Hippocampal formation (tissue), 2 donors: ENCODE results near the gene DISP2.

ENCODE experiments used
- DNase-seq, 2 donors: peaks; one replicate each; lab custom pipeline; 2025; lab: John Stamatoyannopoulos, UW

DISP2 gene

GRCh38 chr15:40328751-40329150 is 29.3 kb upstream of the DISP2 start:
- no peak for DNase-seq

GRCh38 chr15:40329804-40330203 is 28.2 kb upstream of the DISP2 start:
- DNase-seq = no peak

GRCh38 chr15:40330368-40330836 is 27.6 kb upstream of the DISP2 start:
- no peak for DNase-seq

DNA sequence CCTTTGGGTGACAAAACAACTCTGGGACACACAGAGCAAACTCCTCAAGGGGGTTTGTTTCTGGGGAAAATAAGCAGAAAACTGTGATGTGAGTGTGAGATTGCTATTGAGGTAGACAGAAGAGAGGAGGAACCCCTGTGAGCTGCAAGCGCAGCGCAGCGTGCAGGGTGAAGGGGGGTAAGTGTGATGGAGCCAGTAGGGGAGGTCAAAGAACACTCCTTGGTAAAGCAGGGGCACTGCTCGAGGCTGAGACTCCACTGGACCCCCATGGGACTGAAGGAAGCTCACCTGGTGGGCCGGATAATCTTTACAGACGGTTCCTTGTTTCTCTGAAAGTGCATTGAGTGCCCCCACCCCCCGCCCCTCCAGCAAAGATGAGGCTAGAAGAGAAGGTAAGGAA is 27.0 kb upstream of the DISP2 start:
- no peak for DNase-seq

- DNase-seq = no peak
Measured at GRCh38 chr15:40331637-40332036, 26.4 kb upstream of the DISP2 start.

GRCh38 chr15:40332113-40332781 is 25.8 kb upstream of the DISP2 start:
- DNase-seq = no peak

DNA sequence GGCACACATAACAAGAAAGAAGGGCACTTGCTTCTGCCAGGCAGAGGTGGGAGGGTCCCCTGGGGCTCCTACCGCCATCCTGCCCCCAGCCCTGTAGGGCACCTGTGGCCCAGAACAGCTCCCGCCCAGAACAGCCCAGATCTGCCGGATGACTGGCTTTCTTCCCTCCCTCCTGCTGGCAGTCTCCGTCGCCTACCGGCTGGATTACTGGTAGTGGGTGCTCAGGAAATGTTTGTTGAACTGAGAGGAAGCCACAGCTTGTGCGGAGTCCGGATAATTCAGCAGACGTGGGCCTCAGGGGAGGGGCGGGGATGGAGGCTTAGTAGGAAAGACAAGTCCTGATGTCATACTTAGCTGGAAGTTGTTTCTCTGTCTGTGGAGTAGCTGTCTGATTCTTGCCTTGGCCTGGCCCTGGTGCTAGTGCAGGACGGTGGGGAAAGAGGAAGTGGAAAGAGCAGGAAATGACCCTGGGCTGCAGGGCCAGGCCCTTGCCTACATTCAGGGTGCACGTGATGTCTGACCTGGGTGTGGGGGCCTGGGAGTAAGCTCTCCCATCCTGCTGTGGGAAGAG is 24.0 kb upstream of the DISP2 start:
- DNase-seq = peak; percentile 33 to 58

GRCh38 chr15:40334541-40334940 is 23.5 kb upstream of the DISP2 start:
- DNase-seq = no peak

DNA sequence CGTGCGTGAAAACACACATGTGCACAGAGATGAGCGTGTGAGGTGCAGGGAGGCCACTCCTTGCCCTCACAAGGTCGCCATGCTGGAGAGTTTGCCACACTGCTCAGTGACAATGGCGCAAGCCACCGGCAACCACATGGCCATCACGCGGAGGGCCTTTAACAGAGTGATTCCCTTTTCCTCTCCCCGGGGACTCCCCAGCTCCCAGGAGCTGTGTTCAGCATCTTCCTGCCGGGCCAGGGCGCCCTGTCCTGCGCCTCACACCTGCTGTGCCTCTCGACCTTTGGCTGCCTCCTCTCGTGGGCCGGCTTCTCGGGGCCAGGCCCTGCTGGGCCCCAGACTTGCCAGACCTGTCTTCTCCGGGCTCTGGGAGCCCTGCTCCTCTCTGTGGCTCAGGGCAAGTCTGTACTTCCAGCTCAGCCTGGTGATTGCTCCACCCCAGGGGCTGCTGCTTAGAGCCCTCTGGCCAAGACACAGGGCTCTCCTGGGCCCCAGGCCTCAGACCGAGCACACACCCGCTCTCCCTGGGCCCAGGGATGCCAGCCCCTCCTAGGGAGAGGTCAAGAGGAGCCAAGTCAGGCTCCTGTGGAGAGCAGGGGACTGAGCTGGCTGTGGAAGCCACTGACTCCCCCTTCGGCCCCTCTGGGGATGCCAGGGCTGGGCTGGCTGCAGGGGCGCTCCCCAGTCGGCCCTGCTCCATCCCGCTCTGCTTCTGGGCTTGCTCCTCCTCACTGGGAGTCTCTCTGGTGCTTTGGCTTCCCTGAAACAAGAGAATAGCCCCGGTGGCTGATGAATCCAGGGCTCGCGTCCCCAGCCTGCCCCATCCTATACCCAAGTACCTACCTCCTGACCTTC is 22.9 kb upstream of the DISP2 start:
- peak in 1 of 2 donors; percentile 13 for DNase-seq

- DNase-seq = no peak
Measured at GRCh38 chr15:40335938-40336743, 21.9 kb upstream of the DISP2 start.

- no peak for DNase-seq
Measured at GRCh38 chr15:40336744-40337122, 21.3 kb upstream of the DISP2 start.

DNA sequence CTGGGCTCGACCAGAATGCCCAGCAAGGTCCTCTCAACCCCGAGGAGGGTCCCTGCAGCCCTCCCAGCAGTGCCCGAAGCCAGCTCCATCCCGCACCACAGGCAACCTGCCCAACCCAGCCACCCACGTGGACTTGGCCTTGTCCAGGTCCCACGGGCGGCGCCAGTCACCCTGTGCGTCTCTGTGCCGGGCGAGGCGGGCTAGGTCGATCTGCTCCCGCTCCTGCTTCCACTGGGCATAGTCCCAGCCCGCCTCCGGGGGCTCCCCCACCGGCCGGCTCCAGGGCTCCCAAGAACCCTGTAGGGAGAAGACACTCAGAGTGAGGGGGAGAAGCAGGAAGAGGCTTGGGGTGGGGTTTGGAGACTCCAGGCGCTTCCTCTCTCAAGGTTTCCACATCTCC is 20.4 kb upstream of the DISP2 start:
- no peak for DNase-seq

DNA sequence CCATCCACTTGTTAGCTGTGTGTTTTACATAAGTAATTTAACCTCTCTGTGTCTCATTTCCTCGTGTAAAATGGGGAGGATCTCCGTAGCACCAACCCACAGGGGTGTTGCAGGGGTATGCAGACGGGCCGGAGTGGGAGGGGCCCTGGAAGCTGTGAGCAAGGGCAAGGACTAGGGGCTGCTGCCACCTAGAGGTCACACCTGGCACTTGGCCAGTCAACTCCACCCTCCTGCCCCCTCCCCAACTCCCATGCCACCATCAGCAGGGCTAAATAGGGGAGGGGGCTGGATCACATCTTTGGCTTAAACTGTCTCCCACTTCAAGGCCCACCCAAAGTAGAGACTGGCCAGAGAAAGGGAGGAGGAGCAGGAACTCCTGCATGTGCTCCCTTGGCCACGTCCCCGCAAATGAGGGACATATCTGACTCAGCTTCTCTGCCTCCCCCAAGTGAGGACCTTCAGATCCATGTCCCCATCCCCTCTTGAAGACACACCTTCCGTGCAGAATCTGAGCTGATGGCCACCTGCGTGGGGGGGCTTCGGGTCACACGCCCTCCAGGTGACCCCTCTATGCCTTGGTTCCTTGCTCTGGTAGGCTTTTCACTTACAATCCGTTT is 19.9 kb upstream of the DISP2 start:
- DNase-seq = peak in 1 of 2 donors; percentile 30

DNA sequence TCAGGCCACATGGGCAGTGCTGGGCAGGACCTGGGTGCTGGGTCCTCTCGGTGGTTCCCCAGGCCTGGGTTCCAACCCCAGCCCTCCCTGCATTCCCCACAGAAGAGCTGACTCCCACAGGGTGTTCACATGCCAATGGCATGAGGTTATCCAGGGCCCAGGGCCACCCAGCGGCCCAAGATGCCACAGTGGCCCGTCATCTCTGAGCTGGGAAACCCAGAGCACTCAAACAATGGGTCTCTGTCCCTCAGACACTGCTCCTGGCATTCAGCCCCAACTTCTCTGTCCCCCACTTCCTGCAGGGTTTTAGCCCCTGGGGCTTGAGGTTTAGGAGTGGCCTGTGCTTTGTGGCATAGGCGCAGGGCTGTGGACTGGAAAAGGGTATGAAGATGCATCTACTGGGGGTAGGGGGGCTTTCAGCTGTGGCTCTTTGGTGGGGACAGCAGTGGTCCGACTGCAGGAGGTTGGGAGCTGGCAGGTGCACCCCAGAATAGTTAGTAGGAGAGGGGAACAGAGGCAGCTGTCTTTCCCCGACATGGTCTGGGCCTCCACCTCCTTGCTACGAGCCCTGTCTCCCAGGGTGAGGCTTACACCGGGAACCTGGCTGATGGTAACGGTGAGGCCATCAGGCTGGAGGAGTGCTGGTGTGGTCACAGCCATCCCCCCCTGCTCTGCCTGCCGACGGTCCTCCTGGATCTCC is 18.9 kb upstream of the DISP2 start:
- DNase-seq = peak; percentile 66 to 69

- DNase-seq = no peak
Measured at GRCh38 chr15:40339621-40339945, 18.4 kb upstream of the DISP2 start.

DNA sequence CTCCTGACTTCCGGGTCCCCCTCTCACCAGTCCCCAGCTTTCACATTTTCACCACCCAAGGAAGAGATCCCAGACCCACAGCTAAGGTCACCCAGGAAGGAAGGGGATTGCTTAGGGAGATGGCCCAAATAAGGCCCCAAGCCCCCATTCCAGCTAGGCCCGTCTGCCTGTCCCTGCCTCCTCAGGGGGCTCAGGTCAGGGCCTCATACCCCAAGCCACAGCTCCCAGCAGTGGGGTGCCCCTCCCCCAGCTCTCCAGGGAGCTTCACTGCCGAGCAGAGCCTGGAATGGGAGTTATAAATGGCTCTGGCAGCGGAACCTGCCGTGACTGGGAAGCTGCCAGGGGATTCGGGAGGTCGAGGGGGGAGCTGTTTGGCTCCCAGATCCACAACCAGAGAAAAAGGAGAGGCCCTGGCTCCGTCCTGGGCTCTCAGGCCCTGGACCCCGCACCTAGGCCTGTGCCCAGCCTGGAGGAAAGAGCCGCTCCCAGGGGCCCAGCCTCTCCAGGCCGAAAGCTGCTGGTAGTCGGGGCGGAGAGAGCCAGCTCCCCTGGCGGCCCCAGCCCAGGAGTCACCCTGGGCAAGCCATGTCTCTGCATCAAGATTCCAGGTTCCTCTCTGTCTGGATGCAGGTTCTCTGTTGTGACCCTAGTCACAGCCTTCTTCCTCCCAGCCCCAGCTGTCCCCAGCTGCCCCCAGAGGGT is 17.8 kb upstream of the DISP2 start:
- peak in 1 of 2 donors; percentile 69 for DNase-seq

DNA sequence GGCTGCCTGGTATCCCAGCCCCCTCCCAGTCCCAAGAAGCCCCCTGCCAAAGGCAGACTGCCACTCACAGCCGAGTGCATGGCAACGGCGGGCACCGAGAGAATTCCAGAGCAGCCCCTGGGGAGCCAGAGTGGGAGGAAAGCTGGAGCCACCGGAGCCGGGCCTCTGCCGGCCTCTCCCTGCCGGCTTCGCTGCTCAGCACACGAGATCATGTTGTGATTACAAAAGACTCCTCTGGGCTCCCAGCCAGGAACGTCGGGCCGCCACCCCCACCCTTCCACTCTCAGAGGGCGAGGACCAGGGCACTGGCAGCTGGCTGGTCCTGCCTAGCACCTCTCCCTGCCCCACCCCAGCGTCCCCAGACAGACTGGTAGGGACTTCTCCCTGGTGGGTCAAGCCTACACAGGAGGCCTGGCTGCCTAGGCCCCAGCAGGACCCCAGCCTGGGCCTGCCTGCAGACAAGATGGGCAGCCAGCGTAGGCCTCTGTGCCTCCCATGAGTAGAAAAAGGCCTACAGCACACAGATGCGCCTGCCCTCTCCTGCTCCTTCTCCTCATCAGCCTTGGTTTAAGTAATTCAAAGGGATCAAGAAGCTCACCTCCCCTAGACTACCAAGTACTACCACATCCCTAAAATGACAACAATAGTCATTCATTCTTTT is 17.1 kb upstream of the DISP2 start, which contains the start of gene CCDC9B:
Gene CCDC9B (minus strand): TSS at position 200 of the 661 bp plus-strand sequence. CDS start 120 bp downstream, at position 80.
- DNase-seq = peak; percentile 78 to 87

- no peak for DNase-seq
Measured at GRCh38 chr15:40342416-40343320, 15.4 kb upstream of the DISP2 start.

DNA sequence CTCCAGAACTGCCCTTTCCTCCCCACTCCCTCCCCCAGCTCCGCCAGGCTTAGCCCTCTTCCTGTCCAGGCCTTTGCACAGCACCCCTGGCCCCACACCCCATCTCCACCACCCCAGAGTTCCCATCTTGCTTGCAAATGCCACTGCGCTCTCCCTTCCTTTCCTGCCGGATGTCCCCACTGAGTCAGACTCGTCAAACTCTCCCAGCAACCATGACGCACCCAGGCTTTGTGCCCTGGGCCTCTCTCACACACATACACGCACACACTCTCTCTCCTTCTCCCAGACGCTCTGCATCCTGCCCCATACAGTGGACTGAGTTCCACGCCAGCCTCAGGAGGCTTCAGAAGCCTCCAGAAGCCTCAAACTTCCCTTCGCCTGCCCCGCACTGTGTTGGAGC is 14.5 kb upstream of the DISP2 start:
- no peak for DNase-seq
